Measurements from ENCODE around the gene GPR52. TPM values are rescaled to one million over a fixed set of nuclear protein-coding genes. Genes with fewer than 3 reads are reported as not detected.

The GPR52 gene
- total RNA-seq, 1 donor from 2014 or later = 0.94 TPM

GRCh38 chr1:174415506-174415905 is 32.3 kb upstream of the GPR52 start:
- DNase-seq (ENCODE audit: extremely low spot score, unreplicated experiment) = no peak
- Mint-ChIP-seq H3K4me1 (ENCODE audit: unreplicated experiment) (no peaks in the 10 kb centered on the region), H3K36me3 (no peaks in the 10 kb centered on the region), H3K27me3 (no peaks in the 10 kb centered on the region), H3K27ac (no peak overlapping the region), H3K9me3 (no peaks in the 10 kb centered on the region), H3K4me3 (no peak overlapping the region)
- TF ChIP-seq CTCF (conservative IDR thresholded peaks at IDR 0.05) = no peak

GRCh38 chr1:174417921-174418320 is 29.8 kb upstream of the GPR52 start:
- no peaks in the 10 kb centered on the region for H3K36me3 Mint-ChIP-seq
- no peak overlapping the region for H3K4me3 Mint-ChIP-seq
- no peak overlapping the region for H3K27ac Mint-ChIP-seq
- H3K9me3 Mint-ChIP-seq = no peaks in the 10 kb centered on the region
- TF ChIP-seq CTCF (conservative IDR thresholded peaks at IDR 0.05) = no peak
- no peaks in the 10 kb centered on the region for H3K4me1 Mint-ChIP-seq (ENCODE audit: unreplicated experiment)
- H3K27me3 Mint-ChIP-seq = no peaks in the 10 kb centered on the region
- no peak for DNase-seq (ENCODE audit: extremely low spot score, unreplicated experiment)

- no peak for TF ChIP-seq CTCF (conservative IDR thresholded peaks at IDR 0.05)
- no peaks in the 10 kb centered on the region for H3K9me3 Mint-ChIP-seq
- no peak for DNase-seq (ENCODE audit: extremely low spot score, unreplicated experiment)
- no peak overlapping the region for H3K27ac Mint-ChIP-seq
- no peak overlapping the region for H3K4me3 Mint-ChIP-seq
- H3K4me1 Mint-ChIP-seq (ENCODE audit: unreplicated experiment) = peaks cover 5% of the 10 kb centered on the region
- no peaks in the 10 kb centered on the region for H3K36me3 Mint-ChIP-seq
- no peaks in the 10 kb centered on the region for H3K27me3 Mint-ChIP-seq
Measured at GRCh38 chr1:174425121-174425520, 22.6 kb upstream of the GPR52 start.

- TF ChIP-seq CTCF (conservative IDR thresholded peaks at IDR 0.05) = no peak
- Mint-ChIP-seq H3K4me1 (ENCODE audit: unreplicated experiment) (peaks cover 5% of the 10 kb centered on the region), H3K27ac (no peak overlapping the region), H3K4me3 (no peak overlapping the region), H3K9me3 (no peaks in the 10 kb centered on the region), H3K27me3 (no peaks in the 10 kb centered on the region), H3K36me3 (no peaks in the 10 kb centered on the region)
- no peak for DNase-seq (ENCODE audit: extremely low spot score, unreplicated experiment)
Measured at GRCh38 chr1:174426153-174426552, 21.6 kb upstream of the GPR52 start.

GRCh38 chr1:174428033-174428432 is 19.7 kb upstream of the GPR52 start:
- Mint-ChIP-seq H3K4me1 (ENCODE audit: unreplicated experiment) (peaks cover 5% of the 10 kb centered on the region), H3K27ac (no peak overlapping the region), H3K4me3 (no peak overlapping the region), H3K9me3 (no peaks in the 10 kb centered on the region), H3K36me3 (no peaks in the 10 kb centered on the region), H3K27me3 (no peaks in the 10 kb centered on the region)
- no peak for TF ChIP-seq CTCF (conservative IDR thresholded peaks at IDR 0.05)
- no peak for DNase-seq (ENCODE audit: extremely low spot score, unreplicated experiment)

GRCh38 chr1:174428739-174429138 is 19.0 kb upstream of the GPR52 start:
- DNase-seq (ENCODE audit: extremely low spot score, unreplicated experiment) = no peak
- H3K9me3 Mint-ChIP-seq = no peaks in the 10 kb centered on the region
- no peaks in the 10 kb centered on the region for H3K36me3 Mint-ChIP-seq
- no peak overlapping the region for H3K27ac Mint-ChIP-seq
- no peak overlapping the region for H3K4me3 Mint-ChIP-seq
- TF ChIP-seq CTCF (conservative IDR thresholded peaks at IDR 0.05) = no peak
- peaks cover 5% of the 10 kb centered on the region for H3K4me1 Mint-ChIP-seq (ENCODE audit: unreplicated experiment)
- no peaks in the 10 kb centered on the region for H3K27me3 Mint-ChIP-seq
